MM.1S (cell line): ENCODE data around the gene MAGOHB.

Experiments used
- DNase-seq: peaks from one replicate; pipeline ENCODE4 v3.0.0-alpha.2; 2015
- H2AFZ ChIP-seq: fragments of 300-600 bp; sonication (generic); 2 replicates; pipeline ENCODE4 v1.6.0; 2016; ENCODE audit warnings: antibody characterized with exemption, low read length
- H3F3A ChIP-seq: fragments of 300-600 bp; sonication (generic); 2 replicates; pipeline ENCODE4 v1.6.1; 2016; ENCODE audit warnings: mild to moderate bottlenecking, antibody characterized with exemption, low read length, moderate library complexity, mixed read lengths; ENCODE audit not compliant: insufficient read depth
- H3K27ac ChIP-seq: fragments of 300-600 bp; sonication (generic); 2 replicates; pipeline ENCODE4 v1.5.1; 2016; ENCODE audit warnings: mild to moderate bottlenecking, low read length
- H3K27me3 ChIP-seq: fragments of 300-600 bp; sonication (generic); replicated peaks from 2 replicates; pipeline ENCODE4 v1.6.0; 2016; ENCODE audit warnings: low read length; ENCODE audit not compliant: insufficient read depth
- H3K36me3 ChIP-seq: fragments of 300-600 bp; sonication (generic); replicated peaks from 2 replicates; pipeline ENCODE4 v1.6.1; 2016; ENCODE audit warnings: mild to moderate bottlenecking, low read length, mixed read lengths; ENCODE audit not compliant: insufficient read depth
- H3K4me1 ChIP-seq: fragments of 300-600 bp; sonication (generic); 2 replicates; pipeline ENCODE4 v1.6.1; 2016; ENCODE audit warnings: low read length, mixed read lengths
- H3K4me2 ChIP-seq: fragments of 300-600 bp; sonication (generic); 2 replicates; pipeline ENCODE4 v1.6.0; 2016; ENCODE audit warnings: low read depth, low read length
- H3K4me3 ChIP-seq: fragments of 300-600 bp; sonication (generic); 2 replicates; pipeline ENCODE4 v1.5.1; 2016; ENCODE audit warnings: low read length, mixed read lengths
- H3K79me2 ChIP-seq: fragments of 300-600 bp; sonication (generic); 2 replicates; pipeline ENCODE4 v1.6.1; 2016; ENCODE audit warnings: mixed run types, low read length, mixed read lengths
- H3K9ac ChIP-seq: fragments of 300-600 bp; sonication (generic); 2 replicates; pipeline ENCODE4 v1.6.1; 2016; ENCODE audit warnings: low read length, mixed read lengths
- H3K9me2 ChIP-seq: fragments of 300-600 bp; sonication (generic); replicated peaks from 2 replicates; pipeline ENCODE4 v1.6.1; 2016; ENCODE audit warnings: mild to moderate bottlenecking, low read length, mixed read lengths; ENCODE audit not compliant: insufficient read depth
- H3K9me3 ChIP-seq: fragments of 300-600 bp; sonication (generic); replicated peaks from 2 replicates; pipeline ENCODE4 v1.6.1; 2016; ENCODE audit warnings: mild to moderate bottlenecking, low read length, mixed read lengths; ENCODE audit not compliant: insufficient read depth
- H4K20me1 ChIP-seq: fragments of 300-600 bp; sonication (generic); 2 replicates; pipeline ENCODE4 v1.6.1; 2016; ENCODE audit warnings: mild to moderate bottlenecking, low read length, moderate library complexity, mixed read lengths; ENCODE audit not compliant: insufficient read depth
- CTCF ChIP-seq: fragments of 300-600 bp; sonication (generic); IDR thresholded peaks from 2 replicates; pipeline ENCODE4 v1.5.1; 2016; ENCODE audit warnings: antibody characterized with exemption, low read length, mixed read lengths
- EZH2 ChIP-seq: fragments of 300-600 bp; sonication (generic); optimal IDR thresholded peaks from 2 replicates; pipeline ENCODE3; 2017; ENCODE audit warnings: low read depth, mild to moderate bottlenecking, antibody characterized with exemption, low read length, mixed read lengths
- EZH2phosphoT487 ChIP-seq: fragments of 300-600 bp; sonication (generic); IDR thresholded peaks from 2 replicates; pipeline ENCODE4 v1.6.1; 2018; ENCODE audit warnings: antibody characterized with exemption, low read length

Gene MAGOHB

DNA sequence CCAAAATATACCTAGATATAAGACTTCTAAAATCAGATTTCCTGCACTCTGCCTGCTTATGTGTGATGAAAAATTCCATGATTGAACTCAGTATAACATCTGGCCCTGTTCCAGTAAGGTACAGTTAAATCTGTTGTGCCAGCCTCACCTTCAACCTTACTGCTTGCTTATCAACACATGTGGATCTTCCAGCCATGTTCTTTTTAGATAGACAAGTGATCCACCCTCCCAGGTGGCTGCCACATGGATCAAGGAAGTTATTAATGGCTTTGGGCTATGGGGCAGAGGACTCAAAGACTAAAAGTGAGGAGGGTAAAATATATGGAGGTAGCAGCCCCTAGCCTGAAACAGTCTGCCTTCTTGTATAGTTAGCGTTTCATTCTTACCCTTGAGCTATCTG lies 25.3 kb upstream of the MAGOHB start:
- Histone ChIP-seq H3K9me2 (no peaks in the 10 kb centered on the region), H2AFZ (no peak overlapping the region), H3K36me3 (no peaks in the 10 kb centered on the region), H4K20me1 (no peaks in the 10 kb centered on the region), H3F3A (no peaks in the 10 kb centered on the region), H3K27me3 (no peaks in the 10 kb centered on the region), H3K9ac (no peak overlapping the region), H3K4me2 (no peak overlapping the region), H3K4me1 (no peaks in the 10 kb centered on the region), H3K79me2 (no peaks in the 10 kb centered on the region), H3K4me3 (no peak overlapping the region), H3K27ac (no peak overlapping the region), H3K9me3 (no peaks in the 10 kb centered on the region)
- TF ChIP-seq EZH2: no peak
- no peak for TF ChIP-seq EZH2phosphoT487
- TF ChIP-seq CTCF: no peak
- DNase-seq: no peak

GRCh38 chr12:10636611-10637010 lies 23.2 kb upstream of the MAGOHB start:
- Histone ChIP-seq H2AFZ (no peak overlapping the region), H3K9me2 (no peaks in the 10 kb centered on the region), H3K4me1 (no peaks in the 10 kb centered on the region), H3K4me2 (no peak overlapping the region), H3K4me3 (no peak overlapping the region), H3F3A (no peaks in the 10 kb centered on the region), H3K9ac (no peak overlapping the region), H3K27ac (no peak overlapping the region), H4K20me1 (no peaks in the 10 kb centered on the region), H3K9me3 (no peaks in the 10 kb centered on the region), H3K79me2 (no peaks in the 10 kb centered on the region), H3K27me3 (no peaks in the 10 kb centered on the region), H3K36me3 (no peaks in the 10 kb centered on the region)
- DNase-seq: no peak
- TF ChIP-seq EZH2phosphoT487 (no peak), EZH2 (no peak), CTCF (no peak)

GRCh38 chr12:10636124-10636523 lies 22.7 kb upstream of the MAGOHB start:
- no peaks in the 10 kb centered on the region for H3K79me2 ChIP-seq
- H3K9me3 ChIP-seq: no peaks in the 10 kb centered on the region
- TF ChIP-seq EZH2 (no peak), CTCF (no peak), EZH2phosphoT487 (no peak)

GRCh38 chr12:10635306-10635705 lies 21.9 kb upstream of the MAGOHB start:
- Histone ChIP-seq H3K79me2 (no peaks in the 10 kb centered on the region), H3F3A (no peaks in the 10 kb centered on the region), H3K27me3 (no peaks in the 10 kb centered on the region), H3K9ac (no peak overlapping the region), H2AFZ (no peak overlapping the region), H3K4me3 (no peak overlapping the region), H3K9me2 (no peaks in the 10 kb centered on the region), H3K9me3 (no peaks in the 10 kb centered on the region), H3K36me3 (no peaks in the 10 kb centered on the region), H3K27ac (no peak overlapping the region), H3K4me2 (no peak overlapping the region), H3K4me1 (no peaks in the 10 kb centered on the region), H4K20me1 (no peaks in the 10 kb centered on the region)
- no peak for DNase-seq
- TF ChIP-seq CTCF (no peak), EZH2 (no peak), EZH2phosphoT487 (no peak)

More at GRCh38 chr12:10636124-10636523, 22.7 kb upstream of the MAGOHB start:
- H3K9ac ChIP-seq: no peak overlapping the region
- no peak overlapping the region for H3K4me2 ChIP-seq
- H3K27ac ChIP-seq: no peak overlapping the region
- DNase-seq: no peak
- H4K20me1 ChIP-seq: no peaks in the 10 kb centered on the region
- no peaks in the 10 kb centered on the region for H3K4me1 ChIP-seq
- no peaks in the 10 kb centered on the region for H3F3A ChIP-seq
- H3K9me2 ChIP-seq: no peaks in the 10 kb centered on the region
- H2AFZ ChIP-seq: no peak overlapping the region
- H3K27me3 ChIP-seq: no peaks in the 10 kb centered on the region
- H3K4me3 ChIP-seq: no peak overlapping the region
- no peaks in the 10 kb centered on the region for H3K36me3 ChIP-seq
